Inflammatory macrophage treated with lipopolysaccharide for 1 hour (primary cell): ENCODE measurements around the gene IGF1R.

Experiments used
- DNase-seq, 2 donors: peaks; one replicate each; pipeline ENCODE4 v3.0.0-alpha.2; 2020 to 2022

The IGF1R gene

DNA sequence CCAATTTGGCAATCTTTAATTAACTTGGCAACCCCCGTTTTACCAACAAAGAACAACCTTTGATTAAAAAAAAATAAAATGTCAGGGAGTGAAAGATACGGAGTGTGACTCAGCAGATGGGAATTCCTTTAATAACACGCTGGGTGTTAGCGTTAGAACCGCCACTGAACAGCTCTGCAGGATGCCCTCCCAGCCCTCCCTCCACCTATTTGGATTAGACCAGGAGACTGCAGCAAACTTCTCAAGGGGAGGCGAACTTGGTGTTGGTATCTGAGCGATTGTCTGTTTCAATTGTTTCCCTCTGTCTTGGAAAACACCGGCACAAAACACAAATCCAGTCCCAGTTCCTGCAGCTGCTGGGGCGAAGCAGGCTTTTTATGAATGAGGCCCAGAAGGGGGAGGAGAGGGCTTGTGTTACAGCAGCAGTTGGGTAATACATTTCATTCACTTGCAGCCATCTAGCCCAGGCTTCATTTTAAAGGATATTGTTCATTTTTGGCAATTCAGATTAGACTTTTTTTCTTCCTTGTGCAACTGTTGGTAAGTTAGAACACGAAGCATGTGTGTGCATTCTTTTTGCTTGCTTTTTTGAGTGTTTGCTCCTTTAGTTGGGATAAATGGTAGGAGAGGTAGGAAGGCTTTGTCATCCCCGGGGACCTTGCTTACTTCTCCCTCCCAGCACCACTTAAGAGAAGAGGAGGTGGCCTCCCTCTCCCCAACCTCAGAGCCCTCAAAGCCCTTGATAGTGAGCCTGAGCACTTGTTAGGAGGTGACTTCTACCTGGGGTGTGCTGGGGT is 152.3 kb downstream of the IGF1R start:
- peak; percentile 32 to 56 for DNase-seq

DNA sequence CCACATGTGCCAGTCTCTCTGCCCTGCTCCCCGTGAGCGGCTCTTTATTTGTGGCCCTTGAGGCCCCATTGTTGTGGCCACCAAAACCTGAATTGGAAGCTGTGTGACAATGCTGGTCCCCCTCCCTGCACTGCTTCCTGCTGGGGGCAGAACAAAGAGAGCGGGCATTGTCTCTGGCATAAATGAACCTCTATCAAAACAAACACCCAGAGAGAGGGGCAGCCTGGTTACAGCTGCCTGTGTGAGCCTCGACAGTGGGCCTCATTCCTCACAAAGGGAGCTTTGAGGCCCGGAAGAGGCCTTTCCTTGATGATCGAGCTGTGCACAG is 152.9 kb downstream of the IGF1R start:
- no peak for DNase-seq

DNA sequence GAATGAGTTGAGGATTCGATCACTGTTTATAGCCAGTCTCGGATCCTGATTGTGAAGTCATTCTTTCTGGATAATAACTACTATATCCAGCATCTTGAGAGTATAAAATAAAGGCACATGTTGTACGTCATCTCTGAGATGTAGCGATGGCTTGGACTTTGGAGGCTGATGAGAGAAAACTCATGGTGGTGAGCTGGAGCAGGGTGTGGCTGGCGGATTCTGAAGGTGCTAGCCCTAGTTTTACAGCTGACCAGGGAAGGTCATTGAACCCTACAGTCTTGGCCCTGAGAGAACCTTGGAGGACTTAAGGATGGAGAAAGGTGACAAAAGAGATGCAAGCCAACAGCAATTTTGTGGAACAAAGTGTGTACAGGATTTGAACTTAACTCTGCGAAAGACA is 153.8 kb downstream of the IGF1R start:
- DNase-seq, result no peak

DNA sequence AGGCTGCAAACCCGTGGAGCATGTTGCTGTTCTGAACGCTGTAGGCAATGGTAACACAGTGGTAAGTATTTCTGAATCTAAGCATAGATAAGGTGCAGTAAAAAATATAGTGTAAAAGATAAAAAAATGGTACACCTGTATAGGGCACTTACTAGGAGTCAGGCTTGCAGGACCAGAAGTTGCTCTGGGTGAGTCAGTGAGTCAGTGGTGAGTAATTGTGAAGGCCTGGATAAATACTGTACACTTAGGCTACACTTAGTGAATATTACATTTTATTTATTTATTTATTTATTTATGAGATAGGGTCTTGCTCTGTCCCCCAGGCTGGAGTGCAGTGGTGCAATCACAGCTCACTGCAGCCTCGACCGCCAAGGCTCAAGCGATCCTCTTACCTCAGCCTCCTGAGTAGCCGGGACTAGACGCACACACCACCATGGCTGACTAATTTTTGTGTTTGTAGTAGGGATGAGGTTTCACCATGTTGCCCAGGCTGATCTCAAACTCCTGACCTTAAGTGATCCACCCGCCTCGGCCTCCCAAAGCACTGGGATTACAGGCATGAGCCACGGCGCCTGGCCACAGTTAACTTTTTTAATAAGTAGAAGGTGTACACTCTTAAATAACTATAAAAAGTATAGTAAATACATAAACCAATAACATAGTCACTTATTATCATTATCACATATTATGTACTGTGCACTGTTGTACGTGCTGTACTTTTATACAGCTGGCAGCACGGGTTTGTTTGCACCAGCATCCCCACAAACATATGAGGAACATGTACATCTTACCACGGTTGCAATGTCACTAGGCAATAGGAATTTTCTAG is 155.1 kb downstream of the IGF1R start:
- no peak for DNase-seq

DNA sequence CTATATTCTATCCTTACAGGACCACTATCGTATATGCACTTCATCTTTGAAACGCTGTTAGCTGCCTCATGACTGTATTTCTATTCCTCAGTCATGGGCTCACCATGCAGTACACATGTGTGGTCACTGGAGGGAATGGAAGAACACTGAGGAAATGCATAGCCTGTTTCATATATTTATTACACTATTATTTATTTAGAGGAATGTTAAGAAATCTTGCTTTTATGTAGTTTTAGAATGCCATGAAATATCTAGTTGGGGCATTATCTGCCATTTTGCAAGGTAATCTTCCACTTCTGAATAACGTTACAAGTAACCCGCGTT is 155.7 kb downstream of the IGF1R start:
- no peak for DNase-seq

DNA sequence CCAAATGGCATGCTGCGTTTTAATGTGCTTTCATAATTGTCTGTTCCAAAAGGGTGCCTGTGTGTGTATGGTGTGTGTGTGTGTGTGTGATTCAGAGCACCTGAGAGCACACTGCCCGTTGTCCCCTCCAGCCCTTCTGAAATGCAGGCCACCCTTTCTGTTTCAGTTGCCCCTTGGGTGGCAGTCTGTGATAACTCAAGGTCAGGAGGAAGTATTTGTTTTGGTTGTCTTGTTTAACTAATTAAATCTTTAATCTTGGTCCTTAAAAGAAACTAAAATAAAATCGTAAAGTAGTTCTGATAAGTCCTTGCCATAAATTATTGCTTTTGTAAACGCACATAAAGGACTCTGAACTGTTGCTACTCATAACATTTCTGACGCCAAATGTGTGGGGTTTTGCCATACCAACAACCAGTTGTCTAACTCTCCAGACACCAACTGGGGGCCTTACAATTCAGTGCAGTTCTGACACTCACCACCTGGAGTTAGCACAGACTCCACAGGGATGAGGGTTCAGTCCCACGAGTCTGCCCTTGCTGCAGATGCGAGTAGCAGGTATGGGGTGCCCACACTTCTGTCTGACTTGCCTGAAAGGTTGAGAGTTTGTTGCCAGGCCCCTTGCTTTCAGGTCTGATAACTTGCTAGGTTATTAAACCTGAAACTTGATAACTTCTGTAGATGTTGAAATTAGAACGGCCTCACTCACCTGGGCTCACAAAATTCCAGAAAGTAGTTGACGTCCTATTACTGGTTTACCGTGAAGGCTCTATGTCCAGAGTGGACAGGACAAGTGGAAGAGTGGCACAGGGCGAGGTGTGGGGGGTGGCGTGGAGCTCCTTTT is 157.3 kb downstream of the IGF1R start:
- no peak for DNase-seq

DNA sequence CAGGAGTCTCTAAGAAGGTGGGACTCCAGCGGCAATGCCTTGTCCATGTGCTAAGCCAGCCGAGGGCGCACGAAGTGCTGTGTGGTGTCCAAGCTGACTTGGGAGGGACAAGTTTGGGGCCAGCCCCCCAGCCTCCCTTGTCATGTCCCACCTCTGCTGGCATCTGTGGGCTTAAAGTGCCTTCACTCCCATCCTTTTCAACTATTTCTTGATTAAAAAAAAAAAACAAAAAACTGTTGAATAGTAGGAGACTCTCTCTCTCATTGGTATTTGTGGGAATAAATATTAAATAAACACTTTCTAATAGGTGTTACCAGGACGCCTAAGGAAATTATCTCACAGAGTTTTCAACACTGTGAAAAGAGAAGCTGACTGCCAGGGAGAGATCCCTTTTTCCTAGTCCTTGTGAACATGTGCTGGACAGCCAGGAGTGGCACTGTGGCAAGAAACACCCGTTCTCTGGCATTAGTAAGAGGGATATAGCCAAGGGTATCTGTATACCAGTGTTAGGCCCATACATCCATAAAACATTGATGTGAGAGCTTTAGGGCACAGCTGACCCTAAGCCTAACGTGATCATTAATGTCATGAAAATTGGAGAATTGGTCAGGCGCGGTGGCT is 158.0 kb downstream of the IGF1R start:
- no peak for DNase-seq

DNA sequence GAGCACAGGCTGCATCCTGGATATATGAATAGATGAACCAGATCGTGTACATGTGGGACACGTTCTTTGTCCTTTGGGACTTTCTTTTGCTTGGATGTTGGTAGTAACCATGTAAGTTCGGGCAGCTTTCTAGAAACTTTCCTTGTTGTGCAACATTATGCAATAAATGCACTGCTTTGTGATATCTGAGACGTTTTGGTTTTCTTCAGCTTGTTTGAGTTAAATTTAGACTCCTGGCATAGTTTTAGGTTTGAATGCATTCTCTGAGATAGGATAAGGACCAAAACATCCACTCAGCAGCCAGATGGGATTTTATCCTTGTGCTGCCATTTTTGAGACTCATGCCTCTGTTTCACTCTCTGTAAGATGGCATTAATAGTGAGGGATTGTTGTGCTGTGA is 158.9 kb downstream of the IGF1R start:
- peak in 1 of 2 donors; percentile 21 for DNase-seq

DNA sequence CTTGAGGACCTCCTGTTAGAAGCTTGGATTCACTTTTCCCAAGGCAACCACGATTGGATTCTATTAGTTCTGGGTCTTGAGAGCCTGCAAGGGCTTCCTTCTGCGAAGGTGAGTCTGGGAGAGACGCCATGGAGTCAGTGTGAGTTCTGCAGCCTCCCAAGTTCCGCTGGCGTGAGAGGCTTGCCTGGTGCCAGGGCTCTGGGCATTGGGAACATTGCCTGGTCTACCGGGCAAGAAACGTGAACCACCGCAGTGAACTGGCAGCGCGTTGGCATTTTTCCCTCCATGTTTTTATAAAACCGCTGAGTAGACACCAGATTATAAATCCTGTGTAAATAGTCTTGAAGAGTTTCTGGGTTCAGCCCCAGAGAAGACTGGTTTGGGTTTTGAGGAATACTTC is 160.9 kb downstream of the IGF1R start:
- no peak for DNase-seq

DNA sequence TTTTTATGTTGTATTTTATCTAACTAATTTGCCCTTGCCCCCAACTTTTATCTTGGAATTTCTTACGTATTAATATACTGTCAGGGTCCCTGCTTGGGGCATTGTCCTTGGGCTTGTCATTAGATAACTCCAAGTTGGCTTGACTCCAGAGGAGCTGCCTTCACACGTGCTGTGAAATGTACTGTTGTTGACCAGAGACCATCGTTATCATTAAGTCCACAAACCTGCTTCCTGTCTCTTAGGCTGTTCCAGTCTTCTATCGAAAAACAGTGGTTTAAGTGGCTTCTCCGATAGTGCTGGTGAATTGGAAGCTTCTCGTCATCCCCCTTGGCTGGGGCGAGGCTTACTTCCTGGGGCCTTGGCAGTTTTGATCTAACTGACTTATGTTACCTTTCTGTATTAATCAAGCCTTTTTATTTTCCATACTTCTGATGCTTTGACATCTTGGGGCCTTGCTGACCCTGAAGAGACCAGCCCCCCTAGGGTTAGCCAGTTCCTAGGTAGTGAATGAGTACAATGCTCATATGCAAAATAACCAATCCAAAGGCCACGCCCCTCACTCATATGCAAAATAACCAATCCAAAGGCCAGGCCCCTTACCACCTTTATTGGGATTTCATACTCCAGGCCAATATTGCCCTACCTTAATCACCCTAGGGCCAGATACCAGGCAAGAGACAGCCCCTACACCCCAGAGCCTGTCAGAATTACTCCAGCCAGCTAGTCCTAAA is 164.5 kb downstream of the IGF1R start:
- DNase-seq, result no peak

DNA sequence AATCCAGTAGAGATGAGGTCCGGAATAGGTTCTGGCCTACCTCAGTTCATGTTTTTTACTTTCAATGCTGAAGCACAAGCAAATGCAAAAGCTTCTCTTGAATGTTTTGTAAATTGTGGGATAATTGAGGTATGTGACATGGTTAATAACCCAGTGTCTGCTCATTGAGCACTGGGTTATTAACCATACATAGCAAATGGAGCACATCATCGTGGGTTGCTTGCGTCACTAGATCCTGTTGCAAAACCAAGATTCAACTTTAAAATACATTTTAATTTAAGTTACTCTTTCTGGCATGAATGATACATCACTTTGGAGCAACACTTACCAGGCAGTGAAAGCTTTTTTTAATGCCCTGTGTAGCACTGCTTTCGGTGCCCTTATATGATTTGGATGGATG is 165.6 kb downstream of the IGF1R start:
- DNase-seq, result no peak

DNA sequence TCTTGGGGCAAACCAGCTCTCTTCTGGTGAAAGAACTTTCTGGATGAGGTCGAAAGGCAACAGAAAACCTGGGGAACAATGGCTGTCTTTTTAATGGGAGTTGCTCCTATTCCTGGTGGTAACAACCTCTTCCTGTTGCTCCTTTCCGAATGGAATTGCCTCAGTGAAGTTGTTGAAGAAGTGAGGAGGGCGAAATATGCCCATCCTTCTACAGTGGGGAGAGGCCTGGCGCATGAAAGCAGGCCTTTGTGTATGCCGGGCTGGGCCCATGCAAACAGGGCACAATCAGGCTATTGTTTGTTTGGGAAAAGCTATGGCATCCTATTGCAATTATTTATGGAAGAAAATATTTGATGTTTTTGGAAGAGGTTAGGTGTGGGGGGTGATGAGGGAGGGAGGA is 166.9 kb downstream of the IGF1R start:
- DNase-seq, result no peak

DNA sequence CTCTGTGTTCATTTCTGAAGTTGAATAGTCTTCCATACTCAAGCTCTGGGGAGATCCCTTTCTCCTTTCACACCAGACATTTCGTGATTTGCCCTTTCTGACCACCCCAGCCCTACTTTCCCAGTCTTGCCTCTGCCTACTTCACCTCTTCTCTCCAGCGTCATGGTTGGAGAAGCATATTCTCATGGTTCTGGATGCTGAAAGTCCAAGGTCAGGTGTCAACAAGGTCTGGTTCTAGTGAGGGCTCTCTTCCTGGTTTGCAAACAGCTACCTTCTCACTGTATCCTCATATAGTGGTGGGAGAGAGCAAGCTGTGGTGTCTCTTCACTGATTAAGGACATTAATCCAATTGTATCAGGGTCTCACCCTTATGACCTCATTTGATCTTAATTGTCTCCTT is 169.4 kb downstream of the IGF1R start:
- DNase-seq, result no peak

DNA sequence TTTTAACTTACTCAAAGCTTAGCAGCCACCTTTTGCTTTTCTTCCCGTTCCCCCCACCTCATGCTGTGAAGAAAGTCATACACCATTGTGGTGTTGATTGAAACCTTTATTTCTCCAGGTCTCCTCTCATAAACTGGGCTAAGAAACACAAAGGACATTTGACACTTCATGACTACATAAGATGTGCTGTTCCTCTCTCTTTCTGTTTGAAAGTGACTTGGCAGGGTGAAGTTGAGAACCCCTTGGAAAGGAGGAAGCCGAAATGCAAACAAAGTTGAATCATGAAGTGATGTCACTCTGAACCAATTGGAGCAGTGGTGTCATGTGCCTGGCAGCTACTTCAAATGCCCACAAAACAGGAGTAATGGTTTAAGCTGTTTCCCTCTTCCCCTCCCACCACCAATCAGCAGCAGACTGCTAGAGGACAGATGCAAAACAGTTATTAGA is 174.7 kb downstream of the IGF1R start:
- DNase-seq, result peak; percentile 77 to 79

DNA sequence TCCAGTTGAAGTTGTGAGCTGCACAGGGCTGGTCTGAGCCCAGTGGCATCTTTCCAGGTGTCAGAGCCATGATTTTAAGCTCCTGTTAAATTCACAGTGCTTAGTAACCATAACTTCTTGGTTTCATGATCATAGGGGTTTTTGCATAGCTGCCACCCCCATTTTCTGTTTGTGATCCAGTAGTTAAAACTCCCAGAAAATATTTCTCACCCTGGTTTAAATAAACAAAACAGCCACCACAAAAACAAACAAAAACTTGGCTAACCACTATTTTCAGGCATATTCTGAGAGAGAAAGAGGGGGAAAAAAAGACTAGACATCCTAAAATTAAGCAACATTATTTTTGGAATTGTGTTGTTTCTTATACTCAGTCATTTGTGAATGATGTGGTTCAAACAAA is 175.3 kb downstream of the IGF1R start:
- DNase-seq, result no peak

DNA sequence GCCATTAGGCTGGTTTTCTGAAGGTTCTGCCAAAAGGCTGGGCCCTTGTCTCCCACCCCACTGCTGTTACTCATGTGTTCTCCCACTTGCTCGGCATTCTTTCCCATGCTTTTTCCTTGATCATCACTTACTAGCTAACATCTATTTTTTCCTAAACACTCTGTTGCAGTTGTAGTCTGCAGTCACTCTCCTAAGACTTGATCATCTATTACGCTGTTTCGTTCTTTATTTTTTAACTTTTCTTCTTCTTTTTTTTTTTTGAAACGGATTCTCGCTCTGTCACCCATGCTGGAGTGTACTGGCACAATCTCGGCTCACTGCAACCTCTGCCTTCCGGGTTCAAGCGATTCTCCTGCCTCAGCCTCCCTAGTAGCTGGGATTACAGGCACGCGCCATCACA is 176.3 kb downstream of the IGF1R start:
- no peak for DNase-seq

DNA sequence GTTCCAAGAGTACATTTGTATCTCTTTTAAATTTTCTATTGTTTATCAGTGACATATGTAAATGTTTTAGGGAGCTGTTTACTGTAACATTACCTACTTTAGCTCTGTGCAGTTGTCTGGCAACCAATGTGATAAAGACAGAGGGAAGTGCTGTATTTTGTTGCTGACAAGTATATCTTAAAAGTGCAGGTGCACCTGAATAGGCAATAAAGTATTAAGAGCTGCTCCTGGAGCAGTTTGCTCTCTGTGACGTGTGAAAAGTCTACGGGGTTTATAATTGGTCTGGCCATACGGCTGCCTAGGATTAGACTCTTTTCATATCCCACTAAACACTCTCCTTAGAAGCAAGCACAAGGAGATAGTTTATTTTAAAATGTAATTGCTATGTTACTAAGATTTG is 178.3 kb downstream of the IGF1R start:
- no peak for DNase-seq

DNA sequence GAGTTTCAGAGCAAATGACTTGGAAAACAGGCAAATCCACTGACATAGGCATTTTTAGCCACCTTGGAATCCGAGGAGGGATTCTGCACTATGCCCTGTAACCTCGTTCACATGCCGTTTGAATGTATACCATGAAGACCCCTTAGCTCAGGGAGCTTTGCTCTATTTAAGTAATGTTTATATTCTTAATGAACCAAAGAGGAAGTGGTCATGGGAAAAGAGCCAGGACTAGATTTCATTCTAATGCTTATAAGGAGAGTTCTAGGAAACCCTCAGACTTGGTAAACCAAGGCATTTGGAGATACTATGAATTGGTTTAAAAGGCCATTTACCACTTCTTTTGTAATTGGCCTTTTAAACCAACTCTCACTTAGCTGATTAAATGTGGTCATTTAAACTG is 178.9 kb downstream of the IGF1R start:
- no peak for DNase-seq

DNA sequence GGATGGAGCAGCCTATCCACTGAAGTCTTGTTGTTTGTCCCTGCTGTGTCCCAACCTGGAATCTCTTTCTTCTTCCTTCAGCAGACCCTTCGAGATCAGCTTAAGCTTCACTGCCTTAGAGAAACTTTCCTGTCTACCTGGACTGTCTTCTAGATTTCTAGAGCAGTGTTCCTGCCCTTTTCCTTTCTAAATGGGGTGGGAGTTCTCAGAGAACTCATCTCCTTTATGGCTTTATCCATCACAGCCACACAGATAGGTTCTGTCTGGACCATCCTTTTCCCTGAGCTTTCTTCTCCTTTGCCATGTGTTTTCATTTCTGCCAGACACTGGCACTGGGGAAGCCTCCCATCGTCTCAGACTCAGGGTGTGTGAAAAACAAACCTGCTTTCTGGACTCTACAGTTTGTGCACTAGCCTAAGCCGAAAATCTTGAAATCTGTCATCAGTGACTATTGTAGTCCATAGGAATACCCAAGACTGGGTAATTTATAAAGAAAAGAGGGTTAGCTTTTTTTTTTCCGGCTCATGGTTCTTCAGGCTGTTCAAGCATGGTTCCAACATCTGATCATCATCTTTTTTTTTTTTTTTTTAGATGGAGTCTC is 181.8 kb downstream of the IGF1R start:
- no peak for DNase-seq

DNA sequence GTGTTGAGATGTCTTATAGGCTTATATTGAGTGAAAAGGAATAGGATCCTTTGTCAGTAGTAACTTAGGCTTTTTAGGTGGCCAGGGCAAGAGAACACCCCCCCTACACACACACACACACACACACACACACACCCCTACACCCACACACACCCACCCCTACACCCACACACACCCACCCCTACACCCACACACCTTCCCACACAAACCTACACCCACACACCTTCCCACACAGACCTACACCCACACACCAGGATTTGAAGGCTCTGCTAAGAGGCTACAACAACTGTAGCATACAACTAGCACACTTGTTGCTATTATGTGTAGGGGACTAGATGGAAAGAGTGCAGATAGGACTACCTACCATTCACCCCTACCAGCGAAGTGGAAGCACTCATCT is 186.6 kb downstream of the IGF1R start:
- no peak for DNase-seq

DNA sequence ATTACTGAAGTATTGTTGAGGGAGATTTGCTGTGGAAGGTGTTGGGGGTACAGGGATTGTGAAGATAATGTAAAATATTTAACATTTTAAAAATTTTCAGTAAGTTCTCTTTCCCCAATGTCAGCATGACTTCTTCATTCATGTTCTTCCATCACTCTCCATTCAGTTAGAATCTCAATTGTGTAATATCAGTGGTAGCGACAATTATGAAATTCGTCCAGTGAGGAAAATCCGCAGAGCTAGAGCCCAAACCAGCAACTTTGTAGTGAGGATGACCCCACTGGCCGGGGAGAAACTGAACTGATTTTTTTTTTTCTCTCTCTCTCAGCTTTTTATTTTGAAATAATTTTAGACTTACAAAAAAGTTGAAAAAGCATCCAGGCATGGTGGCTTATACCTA is 187.5 kb downstream of the IGF1R start:
- DNase-seq, result peak; percentile 63 to 76
